ENCODE data around the gene UBE2G1. TPM values are rescaled to one million over a fixed set of nuclear protein-coding genes. Genes with fewer than 3 reads are reported as not detected.
"Not testable (repeated sequence)": the region's sequence is repeated elsewhere in the genome, so short reads cannot be mapped to it uniquely, and the experiment has no call there.

The UBE2G1 gene
- polyA plus RNA-seq, 12 donors: 54.8 to 106 (median 84.0) TPM

- DNase-seq: no peak
Measured at GRCh38 chr17:4256952-4257351, 109.5 kb downstream of the UBE2G1 start.

GRCh38 chr17:4255271-4255670 is 111.2 kb downstream of the UBE2G1 start:
- not testable (repeated sequence) for DNase-seq

GRCh38 chr17:4250887-4251286 is 115.6 kb downstream of the UBE2G1 start:
- no peak for DNase-seq

GRCh38 chr17:4249452-4250029 is 116.9 kb downstream of the UBE2G1 start:
- DNase-seq: no peak

- no peak for DNase-seq
Measured at GRCh38 chr17:4248504-4249277, 117.8 kb downstream of the UBE2G1 start.

- DNase-seq: no peak
Measured at GRCh38 chr17:4247971-4248388, 118.5 kb downstream of the UBE2G1 start.

GRCh38 chr17:4247361-4247970 is 119.0 kb downstream of the UBE2G1 start:
- DNase-seq: no peak

GRCh38 chr17:4246674-4247073 is 119.8 kb downstream of the UBE2G1 start:
- no peak for DNase-seq

- no peak for DNase-seq
Measured at GRCh38 chr17:4241535-4241934, 124.9 kb downstream of the UBE2G1 start.

- no peak for DNase-seq
Measured at GRCh38 chr17:4236456-4236855, 130.0 kb downstream of the UBE2G1 start.

- DNase-seq: no peak
Measured at GRCh38 chr17:4235372-4236279, 130.8 kb downstream of the UBE2G1 start.

- no peak for DNase-seq
Measured at GRCh38 chr17:4234401-4234800, 132.1 kb downstream of the UBE2G1 start.

GRCh38 chr17:4233668-4234258 is 132.7 kb downstream of the UBE2G1 start:
- no peak for DNase-seq

- DNase-seq: no peak
Measured at GRCh38 chr17:4232168-4232813, 134.2 kb downstream of the UBE2G1 start.

GRCh38 chr17:4229627-4230541 is 136.6 kb downstream of the UBE2G1 start:
- DNase-seq: peak; percentile 86

- DNase-seq: no peak
Measured at GRCh38 chr17:4221899-4222659, 144.4 kb downstream of the UBE2G1 start.

- no peak for DNase-seq
Measured at GRCh38 chr17:4221163-4221562, 145.3 kb downstream of the UBE2G1 start.

- peak; percentile 54 for DNase-seq
Measured at GRCh38 chr17:4220655-4221054, 145.8 kb downstream of the UBE2G1 start.
